HCT116 (cell line): Measurements from ENCODE around the gene HSF4.

Experiments
- CTCF ChIP-seq, 3 experiments: fragments of 200-600 bp in 1 of 3; sonication (generic) in 1 of 3; IDR thresholded peaks in 2 of 3; conservative IDR thresholded peaks in 1 of 3; 2 replicates each; pipeline ENCODE4 v1.5.1; 2012 to 2017; ENCODE audit warnings: low read depth in 2 of 3, low read length in 2 of 3, antibody characterized with exemption in 1 of 3, borderline replicate concordance in 1 of 3, control low read depth in 1 of 3, mild to moderate bottlenecking in 1 of 3, mixed read lengths in 1 of 3, mixed run types in 1 of 3, moderate library complexity in 1 of 3; ENCODE audit not compliant: insufficient read depth in 1 of 3
- EZH2 ChIP-seq: fragments of 200-600 bp; sonication (generic); IDR thresholded peaks from 2 replicates; pipeline ENCODE4 v1.6.1; 2017; ENCODE audit warnings: antibody characterized with exemption, mixed run types
- MAX ChIP-seq: IDR thresholded peaks from 2 replicates; pipeline ENCODE4 v1.6.1; 2012
- REST ChIP-seq: IDR thresholded peaks from 2 replicates; pipeline ENCODE4 v1.6.1; 2012; ENCODE audit warnings: low read depth
- SIN3A ChIP-seq: IDR thresholded peaks from 2 replicates; pipeline ENCODE4 v1.6.1; 2012; ENCODE audit warnings: low read depth

GRCh38 chr16:67166598-67167168 lies 2.1 kb downstream of the HSF4 start:
- TF ChIP-seq CTCF (IDR thresholded peaks at IDR 0.05 in 2 of 3, conservative IDR thresholded peaks at IDR 0.05 in 1 of 3; ENCODE audit: borderline replicate concordance in 1 of 3, insufficient read depth in 1 of 3, low read depth in 2 of 3, low read length in 2 of 3) (no peak), SIN3A (no peak), MAX (no peak), EZH2 (no peak), REST (no peak)
